SK-N-SH (cell line): ENCODE data around the gene ITGAL. TPM values are rescaled to one million over a fixed set of nuclear protein-coding genes. Genes with fewer than 3 reads are reported as not detected.

Source experiments
- CTCF ChIA-PET: fragments of 300-600, 350-600 bp; formaldehyde crosslinking; extraction: SDS; loops from one replicate; lab custom pipeline; 2021; lab: Yijun Ruan, JAX
- POLR2A ChIA-PET: fragments of 350-600 bp; sonication (Branson Sonifier 250); formaldehyde crosslinking; extraction: SDS; loops from one replicate; lab custom pipeline; 2020; ENCODE audit warnings: antibody characterized with exemption, inconsistent platforms; lab: Yijun Ruan, JAX
- DNase-seq: peaks from one replicate; pipeline ENCODE4 v3.0.0; 2012
- H2AFZ ChIP-seq: fragments of 200-600 bp; sonication (generic); 2 replicates; pipeline ENCODE4 v1.8.1; 2016; ENCODE audit warnings: antibody characterized with exemption, mild to moderate bottlenecking, low read depth
- H3F3A ChIP-seq: fragments of 200-600 bp; sonication (generic); replicated peaks from 2 replicates; pipeline ENCODE3; 2016; ENCODE audit warnings: antibody characterized with exemption, mild to moderate bottlenecking; ENCODE audit not compliant: insufficient read depth
- H3K27ac ChIP-seq, 2 experiments: fragments of 200-500 bp in 1 of 2; fragments of 200-600 bp in 1 of 2; sonication (Bioruptor generic) in 1 of 2; sonication (generic), shearing (Covaris generic) in 1 of 2; 2 replicates each; pipeline versions ENCODE4 v1.5.1 to v1.6.1; 2014 to 2016; ENCODE audit warnings: low read depth in 2 of 2, inconsistent platforms in 1 of 2, low read length in 1 of 2, mild to moderate bottlenecking in 1 of 2, mixed read lengths in 1 of 2
- H3K27me3 ChIP-seq: fragments of 200-600 bp; sonication (generic), shearing (Covaris generic); 2 replicates; pipeline ENCODE4 v1.6.1; 2016; ENCODE audit warnings: mixed run types; ENCODE audit not compliant: insufficient read depth
- H3K36me3 ChIP-seq, 2 experiments: fragments of 200-500 bp in 1 of 2; fragments of 200-600 bp in 1 of 2; sonication (Bioruptor generic) in 1 of 2; sonication (generic) in 1 of 2; replicated peaks in 1 of 2; 2 replicates each; pipeline versions ENCODE3 to v1.5.1; 2014 to 2016; ENCODE audit warnings: low read length in 1 of 2, mild to moderate bottlenecking in 1 of 2; ENCODE audit not compliant: insufficient read depth in 2 of 2, control insufficient read depth in 1 of 2
- H3K4me1 ChIP-seq, 2 experiments: fragments of 200-500 bp in 1 of 2; fragments of 200-600 bp in 1 of 2; sonication (Bioruptor generic) in 1 of 2; sonication (generic), shearing (Covaris generic) in 1 of 2; 2 replicates each; pipeline versions ENCODE4 v1.5.1 to v1.6.1; 2014 to 2016; ENCODE audit warnings: low read depth in 1 of 2, low read length in 1 of 2, mixed run types in 1 of 2; ENCODE audit not compliant: insufficient read depth in 2 of 2, control insufficient read depth in 1 of 2
- H3K4me2 ChIP-seq: fragments of 200-600 bp; sonication (generic), shearing (Covaris generic); 2 replicates; pipeline ENCODE4 v1.6.1; 2017; ENCODE audit warnings: mixed run types
- H3K4me3 ChIP-seq, 2 experiments: fragments of 200-500 bp in 1 of 2; fragments of 200-600 bp in 1 of 2; sonication (Bioruptor generic) in 1 of 2; sonication (generic), shearing (Covaris generic) in 1 of 2; 2 replicates each; pipeline versions ENCODE4 v1.5.1 to v1.8.1; 2014 to 2016; ENCODE audit warnings: low read depth in 2 of 2, inconsistent platforms in 1 of 2, low read length in 1 of 2, mild to moderate bottlenecking in 1 of 2, mixed read lengths in 1 of 2, moderate library complexity in 1 of 2
- H3K79me2 ChIP-seq: fragments of 200-600 bp; sonication (generic); 2 replicates; pipeline ENCODE4 v1.8.1; 2017; ENCODE audit warnings: mild to moderate bottlenecking; ENCODE audit not compliant: insufficient read depth
- H3K9ac ChIP-seq: fragments of 200-600 bp; sonication (generic); 2 replicates; pipeline ENCODE4 v1.6.1; 2017; ENCODE audit warnings: mixed run types
- H3K9me2 ChIP-seq: fragments of 200-600 bp; sonication (generic); 2 replicates; pipeline ENCODE4 v1.6.1; 2017; ENCODE audit warnings: mixed run types
- H3K9me3 ChIP-seq: fragments of 200-600 bp; sonication (generic); 2 replicates; pipeline ENCODE4 v1.6.1; 2017; ENCODE audit warnings: mixed run types, mild to moderate bottlenecking, moderate library complexity
- H4K20me1 ChIP-seq: fragments of 200-600 bp; sonication (generic); 2 replicates; pipeline ENCODE4 v1.6.1; 2017; ENCODE audit warnings: mild to moderate bottlenecking, mixed run types; ENCODE audit not compliant: insufficient read depth
- EP300 ChIP-seq, 2 experiments: IDR thresholded peaks; 2 replicates each; pipeline versions ENCODE4 v1.4.0 to v1.6.1; 2012; ENCODE audit warnings: borderline replicate concordance in 1 of 2, low read depth in 1 of 2, low read length in 1 of 2
- FOXJ3 ChIP-seq: sonication (generic); formaldehyde crosslinking; IDR thresholded peaks from 2 replicates; pipeline ENCODE4 v1.5.1; 2020; ENCODE audit warnings: mild to moderate bottlenecking, missing genetic modification reagents
- FOXM1 ChIP-seq: IDR thresholded peaks from 2 replicates; pipeline ENCODE4 v1.4.0; 2012; ENCODE audit warnings: low read depth, mild to moderate bottlenecking
- MXI1 ChIP-seq: IDR thresholded peaks from 2 replicates; pipeline ENCODE4 v1.6.1; 2012; ENCODE audit warnings: mild to moderate bottlenecking, low read depth, low read length, improper control_type of control experiment
- NFIC ChIP-seq: IDR thresholded peaks from 2 replicates; pipeline ENCODE4 v1.4.0; 2012; ENCODE audit warnings: borderline replicate concordance
- NRF1 ChIP-seq: IDR thresholded peaks from 2 replicates; pipeline ENCODE4 v1.6.1; 2012; ENCODE audit warnings: low read depth, mild to moderate bottlenecking, low read length
- POLR2AphosphoS5 ChIP-seq: IDR thresholded peaks from 2 replicates; pipeline ENCODE4 v1.6.1; 2012; ENCODE audit warnings: low read depth, low read length
- RXRA ChIP-seq: IDR thresholded peaks from 2 replicates; pipeline ENCODE4 v1.4.0; 2012; ENCODE audit warnings: low read depth, mild to moderate bottlenecking, borderline replicate concordance
- SMC3 ChIP-seq: IDR thresholded peaks from 2 replicates; pipeline ENCODE4 v1.6.1; 2012; ENCODE audit warnings: low read depth, low read length, improper control_type of control experiment
- TAF1 ChIP-seq: IDR thresholded peaks from 2 replicates; pipeline ENCODE4 v1.6.1; 2012; ENCODE audit warnings: low read depth, mild to moderate bottlenecking, low read length, moderate library complexity, borderline replicate concordance
- TEAD4 ChIP-seq: IDR thresholded peaks from 2 replicates; pipeline ENCODE4 v1.4.0; 2012; ENCODE audit warnings: mild to moderate bottlenecking, borderline replicate concordance; ENCODE audit not compliant: insufficient read depth
- WGBS: methylation state at CpG from one replicate; pipeline ENCODE4 v1.1.6; 2017; ENCODE audit warnings: low lambda C conversion rate; 5-methylcytosine and 5-hydroxymethylcytosine counted together
- polyA plus RNA-seq, 3 experiments: library from polyadenylated mRNA; depleted of rRNA; stranded (reverse); fragments of >200 nt; gene quantifications; 2 replicates each; pipeline ENCODE4 v1.2.3, GENCODE V29; 2012
- TF ChIP-seq, protein P1 (sequence below): IDR thresholded peaks from 2 replicates; pipeline ENCODE4 v1.4.0; 2012; ENCODE audit warnings: low read depth, borderline replicate concordance
- TF ChIP-seq, protein P2 (sequence below): IDR thresholded peaks from 2 replicates; pipeline ENCODE4 v1.6.1; 2012; ENCODE audit warnings: mild to moderate bottlenecking, low read depth, low read length, moderate library complexity
- TF ChIP-seq, protein P3 (sequence below): IDR thresholded peaks from 2 replicates; pipeline ENCODE4; 2012
- TF ChIP-seq, protein P4 (sequence below): IDR thresholded peaks from 2 replicates; pipeline ENCODE4 v1.4.0; 2012; ENCODE audit warnings: low read depth, borderline replicate concordance
- TF ChIP-seq, protein P5 (sequence below): fragments of 150-350 bp; IDR thresholded peaks from 2 replicates; pipeline ENCODE4 v1.6.1; 2017; ENCODE audit warnings: antibody characterized with exemption, low read length, low read depth, borderline replicate concordance

ITGAL gene
- polyA plus RNA-seq, 1 of the 3 experiments (the other 2 are of a cell fraction), result 0.12 TPM

DNA sequence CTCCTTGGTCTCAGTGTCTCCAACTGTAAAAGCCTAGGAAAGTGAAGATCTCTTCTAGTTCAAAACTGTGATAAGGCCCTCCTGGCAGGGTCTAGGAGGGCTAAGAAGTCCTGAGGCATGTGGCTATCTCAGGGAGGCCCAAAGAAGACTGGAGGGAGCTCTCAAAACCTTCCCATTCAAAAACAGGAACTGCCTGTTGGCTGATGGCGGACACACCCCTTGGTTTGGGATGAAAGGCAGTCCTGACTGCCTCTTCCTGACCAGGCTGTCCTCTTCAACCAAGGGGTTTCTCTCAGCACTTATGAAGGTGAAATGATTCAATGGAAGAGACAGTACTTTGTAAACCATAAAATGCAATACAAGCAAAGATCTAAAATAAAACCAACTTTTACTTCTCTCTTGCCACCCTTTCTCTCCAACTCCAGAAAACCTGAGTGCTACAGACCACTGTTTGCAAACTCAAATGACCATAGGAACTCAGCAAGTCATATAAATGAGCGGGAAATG, 80.9 kb downstream of the ITGAL start (continued):
- no peak for TF ChIP-seq EP300 (IDR thresholded peaks at IDR 0.05; ENCODE audit: borderline replicate concordance in 1 of 2, low read depth in 1 of 2, low read length in 1 of 2)
- TF ChIP-seq POLR2AphosphoS5, result no peak
- no peak for TF ChIP-seq FOXM1
- no peak for TF ChIP-seq NRF1

DNA sequence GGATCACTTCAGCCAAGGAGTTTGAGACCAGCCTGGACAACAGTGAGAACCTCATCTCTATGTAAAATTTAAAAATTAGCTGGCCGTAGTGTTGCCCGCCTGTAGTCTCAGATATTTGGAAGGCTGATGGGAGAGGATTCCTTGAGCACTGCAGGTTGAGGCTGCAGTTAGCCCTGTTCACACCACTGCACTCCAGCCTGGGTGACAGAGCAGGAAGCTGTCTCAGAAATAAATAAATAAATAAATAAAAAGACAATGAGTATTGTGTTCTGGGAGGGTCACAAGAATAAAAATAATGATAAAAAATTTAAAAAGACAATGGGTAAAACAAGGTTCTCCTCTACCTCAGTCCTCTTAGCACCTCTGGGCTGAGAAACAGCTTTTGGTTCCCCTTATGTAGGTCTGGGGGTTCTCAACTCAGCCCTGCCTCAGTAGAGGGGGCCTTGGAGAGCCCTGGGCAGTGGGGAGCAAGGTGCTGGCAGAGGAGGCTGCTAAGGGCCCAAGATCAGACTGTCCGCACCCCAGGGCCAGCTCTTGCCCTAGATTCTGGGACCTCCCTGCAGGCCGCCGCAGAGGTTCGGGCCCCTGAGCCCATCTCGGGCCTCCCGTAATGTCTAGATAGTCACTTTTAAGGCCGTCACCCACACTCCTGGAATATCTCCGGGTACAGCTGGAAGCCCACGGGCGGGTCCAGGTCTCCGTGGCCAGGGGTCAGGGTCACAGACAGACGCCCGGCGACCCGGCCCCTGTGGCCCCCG, 82.2 kb downstream of the ITGAL start:
- Histone ChIP-seq H3K36me3 (peaks cover 0 to 21% of the 10 kb centered on the region in 2 experiments), H3K4me1 (peaks cover 0 to 6% of the 10 kb centered on the region in 2 experiments; a peak in 1 of 4 replicates)
- no peak for TF ChIP-seq NFIC
- TF ChIP-seq, protein P1, sequence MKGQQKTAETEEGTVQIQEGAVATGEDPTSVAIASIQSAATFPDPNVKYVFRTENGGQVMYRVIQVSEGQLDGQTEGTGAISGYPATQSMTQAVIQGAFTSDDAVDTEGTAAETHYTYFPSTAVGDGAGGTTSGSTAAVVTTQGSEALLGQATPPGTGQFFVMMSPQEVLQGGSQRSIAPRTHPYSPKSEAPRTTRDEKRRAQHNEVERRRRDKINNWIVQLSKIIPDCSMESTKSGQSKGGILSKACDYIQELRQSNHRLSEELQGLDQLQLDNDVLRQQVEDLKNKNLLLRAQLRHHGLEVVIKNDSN, result no peak
- no peak for TF ChIP-seq MXI1
- TF ChIP-seq, protein P2, sequence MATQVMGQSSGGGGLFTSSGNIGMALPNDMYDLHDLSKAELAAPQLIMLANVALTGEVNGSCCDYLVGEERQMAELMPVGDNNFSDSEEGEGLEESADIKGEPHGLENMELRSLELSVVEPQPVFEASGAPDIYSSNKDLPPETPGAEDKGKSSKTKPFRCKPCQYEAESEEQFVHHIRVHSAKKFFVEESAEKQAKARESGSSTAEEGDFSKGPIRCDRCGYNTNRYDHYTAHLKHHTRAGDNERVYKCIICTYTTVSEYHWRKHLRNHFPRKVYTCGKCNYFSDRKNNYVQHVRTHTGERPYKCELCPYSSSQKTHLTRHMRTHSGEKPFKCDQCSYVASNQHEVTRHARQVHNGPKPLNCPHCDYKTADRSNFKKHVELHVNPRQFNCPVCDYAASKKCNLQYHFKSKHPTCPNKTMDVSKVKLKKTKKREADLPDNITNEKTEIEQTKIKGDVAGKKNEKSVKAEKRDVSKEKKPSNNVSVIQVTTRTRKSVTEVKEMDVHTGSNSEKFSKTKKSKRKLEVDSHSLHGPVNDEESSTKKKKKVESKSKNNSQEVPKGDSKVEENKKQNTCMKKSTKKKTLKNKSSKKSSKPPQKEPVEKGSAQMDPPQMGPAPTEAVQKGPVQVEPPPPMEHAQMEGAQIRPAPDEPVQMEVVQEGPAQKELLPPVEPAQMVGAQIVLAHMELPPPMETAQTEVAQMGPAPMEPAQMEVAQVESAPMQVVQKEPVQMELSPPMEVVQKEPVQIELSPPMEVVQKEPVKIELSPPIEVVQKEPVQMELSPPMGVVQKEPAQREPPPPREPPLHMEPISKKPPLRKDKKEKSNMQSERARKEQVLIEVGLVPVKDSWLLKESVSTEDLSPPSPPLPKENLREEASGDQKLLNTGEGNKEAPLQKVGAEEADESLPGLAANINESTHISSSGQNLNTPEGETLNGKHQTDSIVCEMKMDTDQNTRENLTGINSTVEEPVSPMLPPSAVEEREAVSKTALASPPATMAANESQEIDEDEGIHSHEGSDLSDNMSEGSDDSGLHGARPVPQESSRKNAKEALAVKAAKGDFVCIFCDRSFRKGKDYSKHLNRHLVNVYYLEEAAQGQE, result no peak
- TF ChIP-seq, protein P3, sequence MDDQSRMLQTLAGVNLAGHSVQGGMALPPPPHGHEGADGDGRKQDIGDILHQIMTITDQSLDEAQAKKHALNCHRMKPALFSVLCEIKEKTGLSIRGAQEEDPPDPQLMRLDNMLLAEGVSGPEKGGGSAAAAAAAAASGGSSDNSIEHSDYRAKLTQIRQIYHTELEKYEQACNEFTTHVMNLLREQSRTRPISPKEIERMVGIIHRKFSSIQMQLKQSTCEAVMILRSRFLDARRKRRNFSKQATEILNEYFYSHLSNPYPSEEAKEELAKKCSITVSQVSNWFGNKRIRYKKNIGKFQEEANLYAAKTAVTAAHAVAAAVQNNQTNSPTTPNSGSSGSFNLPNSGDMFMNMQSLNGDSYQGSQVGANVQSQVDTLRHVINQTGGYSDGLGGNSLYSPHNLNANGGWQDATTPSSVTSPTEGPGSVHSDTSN, result no peak
- TF ChIP-seq RXRA, result no peak
- TF ChIP-seq TAF1, result no peak
- TF ChIP-seq FOXJ3 (CRISPR knock-in tag), result no peak
- TF ChIP-seq TEAD4, result no peak
- TF ChIP-seq, protein P4, sequence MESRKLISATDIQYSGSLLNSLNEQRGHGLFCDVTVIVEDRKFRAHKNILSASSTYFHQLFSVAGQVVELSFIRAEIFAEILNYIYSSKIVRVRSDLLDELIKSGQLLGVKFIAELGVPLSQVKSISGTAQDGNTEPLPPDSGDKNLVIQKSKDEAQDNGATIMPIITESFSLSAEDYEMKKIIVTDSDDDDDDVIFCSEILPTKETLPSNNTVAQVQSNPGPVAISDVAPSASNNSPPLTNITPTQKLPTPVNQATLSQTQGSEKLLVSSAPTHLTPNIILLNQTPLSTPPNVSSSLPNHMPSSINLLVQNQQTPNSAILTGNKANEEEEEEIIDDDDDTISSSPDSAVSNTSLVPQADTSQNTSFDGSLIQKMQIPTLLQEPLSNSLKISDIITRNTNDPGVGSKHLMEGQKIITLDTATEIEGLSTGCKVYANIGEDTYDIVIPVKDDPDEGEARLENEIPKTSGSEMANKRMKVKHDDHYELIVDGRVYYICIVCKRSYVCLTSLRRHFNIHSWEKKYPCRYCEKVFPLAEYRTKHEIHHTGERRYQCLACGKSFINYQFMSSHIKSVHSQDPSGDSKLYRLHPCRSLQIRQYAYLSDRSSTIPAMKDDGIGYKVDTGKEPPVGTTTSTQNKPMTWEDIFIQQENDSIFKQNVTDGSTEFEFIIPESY, result no peak
- TF ChIP-seq NRF1, result no peak
- TF ChIP-seq, protein P5, sequence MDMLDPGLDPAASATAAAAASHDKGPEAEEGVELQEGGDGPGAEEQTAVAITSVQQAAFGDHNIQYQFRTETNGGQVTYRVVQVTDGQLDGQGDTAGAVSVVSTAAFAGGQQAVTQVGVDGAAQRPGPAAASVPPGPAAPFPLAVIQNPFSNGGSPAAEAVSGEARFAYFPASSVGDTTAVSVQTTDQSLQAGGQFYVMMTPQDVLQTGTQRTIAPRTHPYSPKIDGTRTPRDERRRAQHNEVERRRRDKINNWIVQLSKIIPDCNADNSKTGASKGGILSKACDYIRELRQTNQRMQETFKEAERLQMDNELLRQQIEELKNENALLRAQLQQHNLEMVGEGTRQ, result no peak
- TF ChIP-seq SMC3, result no peak
- TF ChIP-seq, all 33 proteins: peak for 0
- Histone ChIP-seq H3K4me3 (no peak overlapping the region), H4K20me1 (no peaks in the 10 kb centered on the region), H3K9me2 (no peaks in the 10 kb centered on the region), H3K79me2 (peaks cover 26% of the 10 kb centered on the region), H3K27me3 (no peaks in the 10 kb centered on the region), H3K9me3 (no peaks in the 10 kb centered on the region), H3K27ac (no peak overlapping the region), H3K9ac (no peak overlapping the region), H3K4me2 (no peak overlapping the region), H2AFZ (no peak overlapping the region), H3F3A (peaks cover 4% of the 10 kb centered on the region)
- DNase-seq, result no peak
- ChIA-PET POLR2A (interaction anchor here (0.6 kb wide), 1 partner anchor 14 kb away, joined by 3 read pairs; no protein-coding TSS in a partner anchor), CTCF (interaction anchor here (4.1 kb wide), 1 partner anchor 18 kb away, joined by 16 read pairs; no protein-coding TSS in a partner anchor)
- WGBS, result 94% methylated on average over 12 of the region's 18 CpGs
